NCI-H748 (cell line): Measurements from ENCODE around the gene VWC2.

Experiments
- DNase-seq: peaks from one replicate; lab custom pipeline; 2025; ENCODE audit not compliant: unreplicated experiment; lab: John Stamatoyannopoulos, UW

VWC2 gene

DNA sequence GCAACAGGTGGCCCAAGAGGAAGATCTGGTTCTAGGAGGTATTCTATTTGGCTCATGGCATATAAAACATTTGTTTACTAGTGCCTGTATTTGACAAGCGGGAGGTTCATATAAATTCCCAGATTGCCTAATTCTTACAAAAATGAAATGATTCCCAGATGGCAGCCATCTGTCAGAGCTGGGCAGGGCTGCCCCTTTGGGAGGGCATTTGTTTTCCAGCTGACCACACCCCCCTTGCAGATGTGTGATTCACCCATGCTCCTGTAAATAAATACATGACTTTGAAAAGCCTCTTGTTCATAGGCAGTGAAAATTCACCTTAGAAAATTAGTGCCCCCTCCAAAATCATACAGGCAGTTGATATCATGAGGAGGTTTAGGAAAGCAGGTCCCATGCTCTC lies 8.6 kb downstream of the VWC2 start:
- no peak for DNase-seq

DNA sequence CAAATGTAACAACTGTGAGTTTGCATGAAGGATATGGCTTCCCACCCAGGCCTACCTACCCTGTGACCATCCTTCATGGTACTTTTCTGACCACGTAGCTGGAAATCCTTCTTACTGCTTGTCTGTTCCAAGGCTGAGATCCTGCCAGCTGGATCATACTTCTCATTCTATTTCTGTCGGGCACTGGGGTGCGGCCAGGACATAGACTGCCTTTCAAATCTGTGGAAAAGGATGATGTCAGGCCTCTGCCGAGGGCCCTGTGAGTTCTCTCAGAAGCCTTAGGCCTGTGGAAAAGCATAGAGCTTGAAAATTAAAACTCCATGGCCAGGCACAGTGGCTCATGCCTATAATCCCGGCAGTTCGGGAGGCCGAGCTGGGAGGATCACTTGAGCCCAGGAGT lies 10.0 kb downstream of the VWC2 start:
- DNase-seq, result no peak

DNA sequence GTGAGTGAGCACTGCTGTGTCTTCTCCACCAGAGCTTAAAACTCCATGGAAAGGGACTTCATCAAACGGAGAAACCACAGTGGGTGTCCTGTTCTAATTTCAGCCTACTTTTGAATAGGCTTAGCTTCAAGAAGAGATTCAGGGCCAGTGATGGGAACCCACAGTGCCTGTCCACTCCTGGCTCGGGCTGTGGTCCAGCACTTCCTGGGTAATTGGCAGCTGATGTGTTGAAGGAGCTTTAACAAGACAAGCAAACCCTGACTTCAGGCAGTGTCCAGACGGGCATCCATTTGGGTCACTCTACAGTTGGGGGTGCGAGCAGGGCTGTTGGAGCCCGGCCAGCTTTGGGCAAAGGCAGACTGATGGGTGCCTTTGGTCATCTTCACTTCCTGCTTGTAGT lies 14.5 kb downstream of the VWC2 start:
- DNase-seq, result no peak

DNA sequence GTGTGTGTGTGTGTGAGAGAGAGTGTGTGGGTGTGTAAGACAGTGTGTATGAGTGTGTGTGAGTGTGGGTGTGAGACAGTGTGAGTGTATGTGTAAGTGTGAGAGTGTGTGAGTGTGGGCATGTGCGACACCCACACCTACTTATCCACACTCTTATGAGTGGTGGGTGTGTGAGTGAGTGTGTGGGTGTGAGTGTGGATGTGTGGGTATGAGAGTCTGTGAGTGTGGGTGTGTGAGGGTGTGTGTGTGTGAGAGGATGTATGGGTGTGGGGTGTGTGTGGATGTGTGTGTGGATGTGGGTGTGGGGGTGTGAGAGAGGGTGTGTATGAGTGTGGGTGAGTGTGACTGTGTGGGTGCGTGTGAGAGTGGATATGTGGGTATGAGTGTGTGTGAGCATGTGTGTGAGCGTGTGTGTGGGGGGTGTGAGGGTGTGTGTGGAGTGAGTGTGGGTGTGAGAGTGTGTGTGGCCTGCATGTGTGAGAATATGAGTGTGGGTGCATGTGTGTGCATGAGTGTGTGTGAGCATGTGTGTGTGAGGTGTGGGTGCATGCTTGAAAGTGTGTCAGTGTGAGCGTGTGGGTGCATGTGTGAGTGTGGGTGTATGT lies 15.1 kb downstream of the VWC2 start:
- DNase-seq, result no peak

DNA sequence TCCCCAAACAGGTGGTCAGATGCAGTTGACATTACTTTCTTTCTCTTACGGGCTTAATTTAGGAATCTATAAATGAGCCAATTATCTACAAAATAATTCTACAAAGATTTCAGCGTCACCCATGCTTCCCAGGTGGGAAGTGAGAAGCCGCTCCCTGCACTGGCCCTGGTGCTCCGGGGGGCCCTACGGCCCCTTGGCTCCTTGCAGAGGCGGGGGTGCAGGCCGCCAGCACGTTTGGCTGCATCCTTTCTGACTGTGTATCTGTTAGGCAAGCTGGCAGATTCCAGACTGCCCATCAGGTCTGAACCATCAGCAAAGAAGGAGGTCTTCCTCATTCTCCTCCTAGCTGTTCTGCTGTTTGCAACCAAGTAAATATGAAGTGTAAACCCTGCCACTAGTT lies 16.3 kb downstream of the VWC2 start:
- no peak for DNase-seq

DNA sequence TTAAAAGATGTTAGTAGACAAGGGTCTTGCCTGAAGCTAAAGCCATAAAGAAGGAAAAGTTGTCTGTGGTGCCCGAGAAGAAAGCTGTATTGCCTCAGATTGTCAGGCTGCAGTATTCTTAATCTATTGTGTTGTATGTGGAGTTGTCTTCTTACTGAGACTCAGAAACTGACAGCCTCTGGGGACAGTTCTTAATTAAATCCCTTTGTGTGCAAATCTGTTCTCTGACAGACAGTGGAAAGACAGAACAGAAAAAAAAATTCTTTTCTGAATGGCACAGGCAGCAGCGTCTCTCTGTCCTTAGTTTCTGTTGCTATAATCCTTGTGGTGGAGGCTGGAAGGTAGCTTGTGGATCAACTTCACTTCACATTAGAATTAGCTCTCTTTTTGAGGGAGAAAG lies 16.8 kb downstream of the VWC2 start:
- no peak for DNase-seq

DNA sequence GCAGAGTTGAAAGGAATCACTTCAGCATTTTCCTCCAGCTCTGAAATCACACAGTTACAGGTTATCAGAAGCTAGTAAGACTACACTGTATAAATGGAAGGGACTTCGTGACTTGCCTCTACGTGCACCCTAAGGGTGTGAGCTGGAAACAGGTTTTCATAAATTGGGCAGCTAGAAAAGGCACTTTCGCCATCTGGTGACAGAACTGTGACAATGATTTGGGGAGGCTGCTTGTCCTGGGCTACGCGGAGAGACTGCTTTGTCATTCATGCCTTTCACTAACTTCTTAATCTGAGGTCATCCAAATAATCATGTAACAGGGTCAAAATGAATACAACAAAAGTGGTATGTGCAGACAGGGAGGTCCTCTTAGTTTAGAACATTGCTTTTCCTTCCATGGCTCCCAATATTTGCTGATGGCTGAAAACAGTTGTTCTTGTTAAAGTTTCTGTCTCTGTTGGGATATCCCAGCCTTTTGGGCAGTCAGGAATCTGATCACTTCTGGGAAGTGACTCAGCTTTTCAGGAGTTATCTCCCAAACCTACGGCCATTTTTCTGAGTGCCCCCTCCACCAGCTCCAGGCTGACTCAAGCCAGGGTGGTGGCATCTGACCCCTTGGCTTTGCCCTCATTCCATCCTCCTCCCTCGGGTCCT lies 17.8 kb downstream of the VWC2 start:
- peak; percentile 63 for DNase-seq

DNA sequence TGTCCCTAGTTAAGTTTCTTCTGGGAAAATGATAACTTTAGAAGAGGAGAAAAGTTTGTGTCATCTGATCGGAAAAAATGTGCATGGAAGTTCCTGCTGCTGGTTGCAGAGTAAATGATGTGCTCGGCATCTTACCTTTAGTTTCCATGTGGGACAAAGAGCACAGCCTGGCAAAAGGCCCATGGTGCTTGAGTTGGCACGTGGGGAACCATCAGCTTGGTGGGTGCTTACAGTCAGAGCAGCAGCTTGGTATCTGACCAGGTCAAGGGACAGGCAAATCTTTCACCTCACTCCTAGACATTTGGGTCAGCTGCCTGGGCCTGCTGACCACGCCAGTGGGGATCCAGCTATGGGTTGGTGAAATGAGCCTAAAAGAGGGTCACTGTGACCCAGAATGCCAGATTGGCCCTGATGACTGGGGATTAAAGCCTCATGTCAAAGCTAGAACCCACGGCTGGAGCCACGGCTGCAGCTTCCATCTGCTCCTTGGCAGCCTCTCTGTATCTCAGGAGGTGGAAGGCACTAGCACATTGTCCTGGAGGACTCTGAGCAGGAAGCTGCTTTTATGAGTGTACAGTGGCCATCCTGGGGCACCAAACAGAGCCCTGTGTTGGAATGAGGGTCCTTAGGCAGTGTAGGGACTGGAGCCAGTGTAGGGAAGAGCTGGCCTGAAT lies 24.7 kb downstream of the VWC2 start:
- no peak for DNase-seq

DNA sequence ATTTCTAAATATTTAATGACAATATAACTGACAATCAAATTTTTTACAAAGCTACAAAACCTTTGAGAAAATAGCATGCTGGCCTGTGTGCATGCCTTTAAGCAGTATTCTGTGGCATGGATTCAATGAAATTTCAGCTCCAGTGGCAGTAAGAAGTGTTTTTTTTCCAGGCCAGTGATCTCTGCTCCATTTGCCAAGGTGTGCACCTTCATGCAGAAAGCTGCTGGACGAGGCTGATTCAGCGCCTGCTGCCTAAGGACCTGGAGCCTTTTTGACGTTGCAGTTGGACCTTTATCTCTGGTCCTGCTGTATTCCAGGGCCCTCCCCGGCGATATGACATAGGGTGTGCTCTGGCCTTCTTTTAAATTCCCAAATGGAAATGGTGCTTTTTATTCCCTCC lies 26.6 kb downstream of the VWC2 start:
- no peak for DNase-seq

DNA sequence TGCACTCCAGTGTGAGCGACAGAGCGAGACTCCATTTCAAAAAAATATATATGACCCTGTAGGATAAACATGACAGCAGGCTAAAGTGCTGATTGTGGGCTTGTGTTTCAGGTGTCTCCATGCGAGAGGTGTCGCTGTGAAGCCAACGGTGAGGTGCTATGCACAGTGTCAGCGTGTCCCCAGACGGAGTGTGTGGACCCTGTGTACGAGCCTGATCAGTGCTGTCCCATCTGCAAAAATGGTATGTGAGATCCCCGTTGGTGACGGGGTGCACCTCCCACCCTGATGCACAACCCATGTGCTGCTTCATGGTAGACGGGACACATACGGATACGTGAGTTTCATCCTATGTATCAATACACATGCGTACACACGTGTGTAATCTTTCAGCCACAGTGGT lies 29.2 kb downstream of the VWC2 start:
- DNase-seq, result no peak

DNA sequence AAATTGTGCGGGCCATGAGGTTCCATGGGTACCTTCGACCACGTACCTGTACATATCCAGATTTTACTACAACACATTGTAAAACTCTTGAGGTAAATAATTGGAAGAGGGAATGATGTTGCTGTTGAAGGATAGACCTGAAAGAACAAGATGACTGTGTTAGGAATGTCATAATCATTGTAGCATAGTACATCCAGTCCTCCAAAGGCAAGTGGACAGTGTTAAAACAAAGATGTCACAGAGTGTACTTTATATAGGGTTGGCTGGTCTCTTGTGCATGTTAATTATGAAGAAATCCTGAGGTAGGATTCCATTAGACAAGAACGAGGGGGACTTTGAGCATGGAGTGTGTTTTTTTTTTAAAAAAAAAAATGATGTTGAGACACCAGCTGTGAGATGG lies 30.4 kb downstream of the VWC2 start:
- no peak for DNase-seq

DNA sequence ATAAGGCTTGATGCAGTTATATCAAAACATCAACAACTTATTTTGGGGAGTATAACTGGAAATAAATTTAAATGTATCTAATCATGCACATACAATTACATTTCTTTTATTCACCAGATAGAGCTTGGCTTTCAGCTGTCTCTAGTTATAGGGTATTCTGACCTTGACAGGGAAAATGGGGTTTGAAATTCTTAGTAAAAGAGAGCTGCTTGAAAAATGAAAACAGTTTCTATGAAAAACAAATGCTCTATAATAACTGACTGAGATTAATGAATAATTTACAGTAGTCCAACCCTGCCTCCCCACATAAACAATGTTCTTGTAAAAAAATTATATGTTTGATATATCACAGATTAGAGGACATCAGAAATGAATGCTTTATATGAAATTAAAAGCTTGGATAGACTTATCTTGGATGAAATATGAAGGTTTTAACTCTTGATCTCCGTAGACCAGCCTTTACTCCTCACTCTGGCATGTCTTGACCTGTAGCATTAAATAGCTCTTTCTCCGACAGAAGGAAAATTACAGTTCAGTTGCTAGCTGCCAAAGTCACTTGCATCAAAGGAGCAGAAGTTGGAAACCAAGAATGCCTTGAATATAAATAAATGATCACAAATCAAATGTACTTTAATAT lies 32.1 kb downstream of the VWC2 start:
- DNase-seq, result no peak

DNA sequence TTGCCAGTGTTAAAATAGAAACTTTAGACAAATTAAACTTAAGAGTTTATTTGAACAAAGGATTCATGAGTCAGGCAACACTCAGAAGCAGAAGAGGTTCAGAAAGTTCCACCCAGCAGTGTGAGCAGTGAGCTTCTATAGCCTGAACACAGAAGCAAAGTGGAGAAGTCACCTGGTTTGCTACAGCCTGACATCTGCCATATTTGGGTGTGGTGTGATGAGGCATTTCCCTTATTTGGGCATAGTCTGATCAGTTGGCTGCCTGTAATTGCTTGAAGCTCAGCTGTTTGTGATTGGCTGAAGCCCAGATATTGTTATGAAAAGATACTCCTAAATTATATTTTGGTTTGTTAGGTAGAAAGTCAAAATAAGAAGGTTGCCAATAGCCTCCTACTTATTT lies 39.1 kb downstream of the VWC2 start:
- DNase-seq, result peak; percentile 8

DNA sequence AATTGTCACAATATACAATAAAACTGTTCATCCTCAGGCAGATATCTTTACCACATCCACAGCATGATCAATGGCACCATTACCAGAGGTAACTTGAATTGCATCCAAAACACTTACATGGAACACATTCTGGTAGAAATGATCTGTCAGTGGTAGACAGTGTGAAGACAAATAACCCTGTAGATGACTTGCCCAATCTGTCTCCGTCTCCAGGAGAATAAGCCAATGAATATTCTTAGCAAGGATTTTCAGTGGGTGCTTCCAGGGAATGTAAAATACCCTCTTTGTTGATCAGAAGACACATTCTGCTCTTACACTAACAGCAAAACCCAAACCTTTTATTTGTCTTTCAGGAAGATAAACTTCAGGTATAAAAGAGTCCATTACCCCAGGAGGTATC lies 43.8 kb downstream of the VWC2 start:
- no peak for DNase-seq

DNA sequence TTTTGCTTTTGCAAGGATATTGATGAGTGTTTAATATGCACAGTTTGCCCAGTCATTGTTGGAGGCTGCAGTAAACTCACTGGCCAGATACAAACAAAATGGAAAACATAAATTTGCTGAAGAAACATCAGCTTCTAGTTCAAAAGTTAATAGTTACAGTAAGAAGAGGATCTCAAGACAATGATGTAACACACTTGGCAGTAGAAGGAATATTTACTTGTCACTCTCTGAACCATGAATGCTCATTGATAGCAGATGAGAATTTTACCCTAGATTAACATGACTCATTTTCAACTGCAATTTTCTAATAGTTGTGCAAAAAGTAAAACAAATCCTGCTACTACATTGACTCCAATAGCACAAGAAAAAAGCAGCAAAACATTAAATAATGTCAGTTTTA lies 47.7 kb downstream of the VWC2 start:
- DNase-seq, result no peak

DNA sequence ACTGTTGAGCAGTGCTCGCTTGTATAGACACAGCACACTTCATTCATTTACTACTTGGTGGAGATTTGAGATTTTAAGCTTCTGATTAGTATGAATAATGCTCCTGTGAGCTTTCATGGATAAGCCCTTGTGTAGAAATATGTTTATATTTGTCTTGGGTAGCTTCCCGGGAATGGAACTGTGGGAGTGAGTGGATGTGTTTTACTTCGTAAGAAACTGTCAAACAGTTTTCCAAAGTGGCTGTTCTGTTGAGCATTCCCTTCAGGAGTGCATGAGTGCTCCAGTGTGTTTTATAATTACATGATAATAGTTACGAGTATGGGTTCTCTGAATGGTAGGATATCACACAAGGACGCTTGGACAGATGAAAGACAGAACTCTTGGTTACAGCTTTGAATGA lies 49.4 kb downstream of the VWC2 start:
- no peak for DNase-seq

DNA sequence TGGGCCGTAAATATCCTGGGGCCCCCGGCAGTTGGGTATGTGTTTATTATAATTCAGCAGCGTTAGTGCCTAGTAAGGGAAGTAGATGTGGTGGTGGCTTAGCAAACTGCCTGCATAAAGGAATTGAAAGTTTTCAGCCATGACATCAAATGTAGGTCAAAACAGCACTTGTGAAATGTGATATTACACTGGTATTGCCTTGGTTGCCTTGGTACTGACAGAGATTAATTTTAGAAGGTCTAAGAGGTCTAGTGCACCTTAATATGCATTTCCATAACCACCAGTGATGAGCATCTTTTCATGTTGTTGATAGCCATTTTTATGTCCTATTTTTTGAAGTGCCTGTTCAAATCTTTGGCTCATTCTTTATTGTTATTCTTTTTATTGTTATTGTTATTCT lies 50.1 kb downstream of the VWC2 start:
- DNase-seq, result no peak

DNA sequence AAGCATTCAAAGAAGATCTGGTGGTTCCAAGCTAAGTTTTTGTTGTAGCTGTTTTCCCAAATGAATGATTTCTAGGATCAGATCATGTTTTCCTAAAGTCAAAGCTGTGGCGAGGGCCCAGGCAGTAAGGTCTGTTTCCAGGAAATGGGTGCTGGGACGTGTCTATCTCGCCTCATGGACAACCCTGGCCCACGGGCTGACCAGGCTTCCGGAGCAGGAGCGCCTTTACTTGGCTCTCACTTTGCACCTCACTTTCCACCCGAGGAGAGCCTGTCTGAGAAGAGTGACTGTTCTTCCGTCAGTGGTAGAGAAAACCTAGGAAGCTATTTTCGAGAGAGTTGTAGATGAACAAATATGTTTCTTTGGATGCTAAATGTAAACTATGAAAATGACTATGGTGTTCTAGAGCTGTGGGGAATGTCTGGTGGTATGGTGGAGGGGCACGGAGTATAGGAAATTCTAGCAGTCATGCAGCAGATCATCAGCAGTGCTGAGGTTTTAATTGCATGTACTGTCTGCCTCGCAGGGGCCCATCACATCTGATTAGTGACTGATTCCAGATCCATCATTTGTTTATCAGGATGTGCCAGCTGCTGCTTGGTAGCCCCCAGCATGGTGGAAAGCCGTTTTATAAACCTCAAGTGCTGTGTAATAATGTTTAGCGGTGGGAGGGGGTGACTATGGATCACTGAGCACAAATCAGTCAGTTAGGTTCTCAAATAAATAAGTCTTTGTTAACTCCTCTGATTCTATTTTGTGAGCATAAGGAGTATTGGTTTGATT lies 66.6 kb downstream of the VWC2 start:
- peak; percentile 84 for DNase-seq

DNA sequence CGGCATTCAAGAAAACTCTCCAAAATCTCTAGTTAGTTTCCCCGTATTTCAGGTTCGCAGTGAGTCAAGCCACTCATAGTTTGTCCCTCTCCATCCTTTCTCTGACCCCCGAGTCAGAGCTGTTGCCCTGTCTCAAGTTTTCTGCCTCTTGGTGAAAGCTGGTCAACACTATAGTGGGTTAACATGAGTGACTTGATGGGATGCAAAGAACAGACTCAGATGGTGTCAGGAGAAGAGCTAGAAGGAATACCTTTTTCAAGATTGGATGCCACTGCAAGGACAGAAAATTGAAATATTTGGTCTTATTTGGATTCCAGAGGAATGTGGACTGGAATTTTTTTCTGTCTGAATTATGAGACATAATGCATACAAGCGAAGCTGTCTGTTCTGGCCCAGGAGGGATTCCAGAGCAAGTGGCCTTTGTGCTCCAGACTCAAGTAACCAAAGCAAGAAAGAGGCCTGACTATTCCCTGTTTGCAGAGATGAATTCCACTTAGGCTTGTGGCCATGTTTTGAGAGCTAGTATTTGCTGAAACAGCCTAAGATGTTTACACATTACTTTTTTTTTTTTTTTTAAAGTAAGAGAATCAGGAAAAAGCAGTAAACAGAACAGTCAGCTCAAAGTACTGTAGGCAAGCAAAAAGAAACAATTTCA lies 67.4 kb downstream of the VWC2 start:
- DNase-seq, result peak; percentile 25

DNA sequence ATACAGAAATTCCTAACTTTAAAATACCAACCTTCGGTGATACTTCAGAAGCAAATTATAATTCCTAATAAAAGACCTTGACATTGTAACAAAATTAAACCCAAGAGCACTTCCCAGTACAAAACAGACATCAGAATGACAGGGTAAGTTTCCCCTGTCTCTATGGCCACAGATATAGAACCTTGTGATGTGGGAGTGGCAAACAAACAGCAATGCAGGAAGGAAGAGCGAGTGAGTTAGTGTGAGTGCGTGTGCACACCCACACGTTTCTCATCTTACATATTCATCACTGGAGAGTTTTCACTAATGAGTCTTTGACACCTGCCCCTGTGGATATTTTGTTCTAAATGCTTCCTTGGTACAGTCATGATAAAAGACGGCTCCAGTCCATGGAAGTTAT lies 72.2 kb downstream of the VWC2 start:
- peak; percentile 31 for DNase-seq
